Keratinocyte (primary cell): ENCODE results near the gene CD93. TPM values are rescaled to one million over a fixed set of nuclear protein-coding genes. Genes with fewer than 3 reads are reported as not detected.
A peak's percentile ranks its signal among the peaks of the same experiment; 100 is the strongest.

ENCODE experiments used
- DNase-seq: peaks from one replicate; pipeline ENCODE4 v3.0.0-alpha.2; 2011; ENCODE audit warnings: low read depth, missing footprints, low spot score
- FAIRE-seq: peaks from 2 replicates; lab custom pipeline; 2011; peaks lifted over from hg19 to GRCh38; lab: Jason Lieb, UNC
- H2AFZ ChIP-seq: 2 replicates; pipeline ENCODE4 v1.6.0; 2012; ENCODE audit warnings: low read length, control low read depth, inconsistent platforms; ENCODE audit not compliant: control insufficient read depth
- H3K27ac ChIP-seq: 2 replicates; pipeline ENCODE4 v1.5.1; 2011; ENCODE audit warnings: low read length; ENCODE audit not compliant: control insufficient read depth, insufficient read depth
- H3K27me3 ChIP-seq: 3 replicates; pipeline ENCODE4 v1.6.0; 2011; ENCODE audit warnings: low read length; ENCODE audit not compliant: control insufficient read depth, insufficient read depth; ENCODE audit errors: extremely low read depth
- H3K36me3 ChIP-seq, 2 experiments: 2 replicates in 1 of 2; 3 replicates in 1 of 2; pipeline ENCODE4 v1.5.1; 2011; ENCODE audit warnings: low read length in 2 of 2, mild to moderate bottlenecking in 1 of 2; ENCODE audit not compliant: control insufficient read depth in 2 of 2, insufficient read depth in 2 of 2; ENCODE audit errors: extremely low read depth in 1 of 2
- H3K4me1 ChIP-seq: 3 replicates; pipeline ENCODE4 v1.5.1; 2011; ENCODE audit warnings: low read length; ENCODE audit not compliant: control insufficient read depth, insufficient read depth; ENCODE audit errors: extremely low read depth
- H3K4me2 ChIP-seq: 3 replicates; pipeline ENCODE4 v1.6.0; 2011; ENCODE audit warnings: low read depth, low read length; ENCODE audit not compliant: control insufficient read depth, insufficient read depth; ENCODE audit errors: extremely low read depth
- H3K4me3 ChIP-seq, 3 experiments: fragments of 200-600 bp in 1 of 3; sonication (generic) in 1 of 3; 2 replicates in 2 of 3; 3 replicates in 1 of 3; pipeline ENCODE4 v1.5.1; 2011 to 2016; ENCODE audit warnings: low read length in 3 of 3, mild to moderate bottlenecking in 3 of 3, control low read depth in 2 of 3, inconsistent platforms in 1 of 3, low read depth in 1 of 3, mixed read lengths in 1 of 3, mixed run types in 1 of 3, moderate library complexity in 1 of 3; ENCODE audit not compliant: control insufficient read depth in 2 of 3, insufficient read depth in 2 of 3; ENCODE audit errors: extremely low read depth in 1 of 3
- H3K79me2 ChIP-seq: 2 replicates; pipeline ENCODE4 v1.6.0; 2012; ENCODE audit warnings: low read length; ENCODE audit not compliant: control insufficient read depth, insufficient read depth
- H3K9ac ChIP-seq: 3 replicates; pipeline ENCODE4 v1.6.0; 2011; ENCODE audit warnings: low read length; ENCODE audit not compliant: control insufficient read depth, insufficient read depth; ENCODE audit errors: extremely low read depth
- H3K9me1 ChIP-seq: 3 replicates; pipeline ENCODE4 v1.6.0; 2011; ENCODE audit warnings: low read length; ENCODE audit not compliant: control insufficient read depth, insufficient read depth; ENCODE audit errors: extremely low read depth
- H3K9me3 ChIP-seq: 2 replicates; pipeline ENCODE4 v1.5.1; 2012; ENCODE audit warnings: low read depth, low read length; ENCODE audit not compliant: control insufficient read depth
- H4K20me1 ChIP-seq: 3 replicates; pipeline ENCODE4 v1.6.0; 2011; ENCODE audit warnings: low read length; ENCODE audit not compliant: control insufficient read depth, insufficient read depth; ENCODE audit errors: extremely low read depth
- CTCF ChIP-seq, 3 experiments: IDR thresholded peaks in 1 of 3; conservative IDR thresholded peaks in 1 of 3; optimal IDR thresholded peaks in 1 of 3; 2 replicates in 2 of 3; 3 replicates in 1 of 3; pipeline versions ENCODE3 to v1.5.1; 2011; ENCODE audit warnings: low read length in 3 of 3, mild to moderate bottlenecking in 3 of 3, moderate library complexity in 2 of 3, control low read depth in 1 of 3, inconsistent platforms in 1 of 3; ENCODE audit not compliant: insufficient read depth in 2 of 3; ENCODE audit errors: extremely low read depth in 1 of 3
- EZH2 ChIP-seq: IDR thresholded peaks from one replicate; pipeline ENCODE4 v1.6.1; 2012; ENCODE audit warnings: inconsistent platforms, mild to moderate bottlenecking, low read length, moderate library complexity
- dilution Hi-C: fragments of 300-500 bp; cut with MboI; formaldehyde crosslinking; loops from one replicate; pipeline ENCODE4 v1.7.0; 2020; ENCODE audit warnings: low sequenced_read_pairs; ENCODE audit not compliant: extremely low pct_ligation_motif_present
- polyA plus RNA-seq, 5 experiments: library from polyadenylated mRNA; depleted of rRNA in 3 of 5; stranded (reverse) in 3 of 5; stranded (forward) in 1 of 5; unstranded in 1 of 5; fragments of >200 nt; gene quantifications; 1 replicate in 1 of 5; 2 replicates in 3 of 5; 3 replicates in 1 of 5; pipeline versions ENCODE4 v1.2.1 to v1.2.3, GENCODE V29; 2011 to 2012; ENCODE audit warnings: missing spikeins in 2 of 5, low read depth in 1 of 5, low replicate concordance in 1 of 5

The CD93 gene
- polyA plus RNA-seq, 1 donor (not counting 4 experiments of a cell fraction or from before 2014, with no cell fraction given) = not detected

GRCh38 chr20:23077277-23077676, 8.8 kb downstream of the CD93 start:
- no peak overlapping the region for H3K4me2 ChIP-seq
- DNase-seq = no peak

GRCh38 chr20:23074052-23074451, 12.1 kb downstream of the CD93 start:
- H3K27me3 ChIP-seq = no peaks in the 10 kb centered on the region
- H4K20me1 ChIP-seq = no peaks in the 10 kb centered on the region
- DNase-seq (no peak), FAIRE-seq (no peak)
- no peaks in the 10 kb centered on the region for H3K9me3 ChIP-seq
- no peaks in the 10 kb centered on the region for H3K79me2 ChIP-seq
- H3K4me3 ChIP-seq = no peak overlapping the region
- H3K36me3 ChIP-seq = no peaks in the 10 kb centered on the region
- H3K9me1 ChIP-seq = no peaks in the 10 kb centered on the region
- dilution Hi-C loops = no loop called here
- no peak overlapping the region for H3K9ac ChIP-seq
- TF ChIP-seq EZH2 (no peak), CTCF (optimal IDR thresholded peaks at IDR 0.05 in 1 of 3, IDR thresholded peaks at IDR 0.05 in 1 of 3, conservative IDR thresholded peaks at IDR 0.05 in 1 of 3; ENCODE audit: extremely low read depth in 1 of 3, insufficient read depth in 2 of 3, low read length in 3 of 3) (peak in 1 of 3 experiments; percentile 20)
- no peak overlapping the region for H2AFZ ChIP-seq
- H3K4me1 ChIP-seq = no peaks in the 10 kb centered on the region
- H3K27ac ChIP-seq = no peak overlapping the region
- no peak overlapping the region for H3K4me2 ChIP-seq

More at GRCh38 chr20:23077277-23077676, 8.8 kb downstream of the CD93 start:
- Histone ChIP-seq H3K27ac (no peak overlapping the region), H3K9me3 (no peaks in the 10 kb centered on the region), H3K4me3 (no peak overlapping the region), H3K9me1 (no peaks in the 10 kb centered on the region), H2AFZ (no peak overlapping the region), H4K20me1 (no peaks in the 10 kb centered on the region), H3K4me1 (no peaks in the 10 kb centered on the region), H3K9ac (no peak overlapping the region), H3K79me2 (no peaks in the 10 kb centered on the region), H3K27me3 (no peaks in the 10 kb centered on the region), H3K36me3 (no peaks in the 10 kb centered on the region)
- no peak for FAIRE-seq
- TF ChIP-seq EZH2 (no peak), CTCF (optimal IDR thresholded peaks at IDR 0.05 in 1 of 3, IDR thresholded peaks at IDR 0.05 in 1 of 3, conservative IDR thresholded peaks at IDR 0.05 in 1 of 3; ENCODE audit: extremely low read depth in 1 of 3, insufficient read depth in 2 of 3, low read length in 3 of 3) (no peak)
- dilution Hi-C loops = no loop called here
